Hippocampal formation (tissue), 2 donors: ENCODE measurements around the gene CDC25A.
A peak's percentile ranks its signal among the peaks of the same experiment; 100 is the strongest.
"Not testable (repeated sequence)": the region's sequence is repeated elsewhere in the genome, so short reads cannot be mapped to it uniquely, and the experiment has no call there.

Experiments used
- DNase-seq, 2 donors: peaks; one replicate each; lab custom pipeline; 2025; lab: John Stamatoyannopoulos, UW

CDC25A gene

GRCh38 chr3:48188266-48189201 lies at the start of gene CDC25A:
Gene CDC25A (minus strand): TSS chr3:48188417. CDS start chr3:48187947, 470 bp downstream.
- DNase-seq, result peak; percentile 95 to 99

- DNase-seq, result no peak
Measured at GRCh38 chr3:48236531-48236930, 48.3 kb upstream of the CDC25A start.

- DNase-seq, result no peak
Measured at GRCh38 chr3:48233542-48233941, 45.3 kb upstream of the CDC25A start.

- DNase-seq, result peak; percentile 75 to 81
Measured at GRCh38 chr3:48232734-48233133, 44.5 kb upstream of the CDC25A start.

DNA sequence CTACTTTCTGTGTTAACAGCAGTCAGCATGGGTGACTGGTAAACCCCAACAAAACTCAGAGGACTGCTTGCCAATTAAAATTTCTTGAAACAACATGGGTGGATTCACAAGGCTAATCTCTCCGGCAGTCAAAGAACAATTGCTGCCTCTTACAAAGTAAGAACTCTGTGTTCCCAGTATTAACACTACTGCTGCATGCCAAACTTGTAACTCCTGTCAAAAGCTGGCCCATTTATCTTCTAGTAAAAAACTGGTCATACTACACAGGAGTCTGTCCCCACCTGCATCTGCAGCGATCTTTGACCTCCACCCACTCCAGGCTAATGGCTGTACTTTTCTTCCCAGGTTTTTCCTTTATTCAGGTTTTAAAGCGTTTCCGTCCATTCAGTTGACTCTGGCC lies 44.0 kb upstream of the CDC25A start:
- no peak for DNase-seq

- no peak for DNase-seq
Measured at GRCh38 chr3:48226939-48227338, 38.7 kb upstream of the CDC25A start.

- DNase-seq, result no peak
Measured at GRCh38 chr3:48225587-48225986, 37.4 kb upstream of the CDC25A start.

GRCh38 chr3:48222616-48223513 lies 34.6 kb upstream of the CDC25A start, which contains the start of gene CAMP:
Gene CAMP (plus strand): TSS chr3:48223495. CDS start chr3:48223512, 17 bp downstream.
- DNase-seq, result peak in 1 of 2 donors; percentile 7

GRCh38 chr3:48220746-48221145 lies 32.5 kb upstream of the CDC25A start:
- DNase-seq, result no peak

GRCh38 chr3:48219543-48219942 lies 31.3 kb upstream of the CDC25A start:
- no peak for DNase-seq

DNA sequence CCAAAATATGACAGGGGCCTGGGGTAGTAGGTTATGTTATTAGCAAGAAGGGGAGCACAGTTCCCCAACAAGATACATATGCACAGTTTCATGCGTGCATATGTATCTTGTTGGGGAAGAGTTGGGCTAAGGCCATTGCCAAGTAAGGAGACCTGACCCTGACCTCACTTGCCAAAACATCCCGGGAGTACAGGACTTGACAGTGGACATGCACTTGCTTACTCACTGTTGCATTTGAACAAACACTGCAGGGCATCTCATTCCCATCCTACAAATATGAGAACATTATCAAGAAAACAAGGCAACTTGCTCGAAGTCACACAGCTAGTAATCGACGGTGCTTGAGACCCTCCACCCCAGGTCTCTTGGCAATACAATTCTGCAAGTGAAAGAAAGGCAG lies 30.3 kb upstream of the CDC25A start:
- no peak for DNase-seq

GRCh38 chr3:48217449-48217848 lies 29.2 kb upstream of the CDC25A start:
- no peak for DNase-seq

DNA sequence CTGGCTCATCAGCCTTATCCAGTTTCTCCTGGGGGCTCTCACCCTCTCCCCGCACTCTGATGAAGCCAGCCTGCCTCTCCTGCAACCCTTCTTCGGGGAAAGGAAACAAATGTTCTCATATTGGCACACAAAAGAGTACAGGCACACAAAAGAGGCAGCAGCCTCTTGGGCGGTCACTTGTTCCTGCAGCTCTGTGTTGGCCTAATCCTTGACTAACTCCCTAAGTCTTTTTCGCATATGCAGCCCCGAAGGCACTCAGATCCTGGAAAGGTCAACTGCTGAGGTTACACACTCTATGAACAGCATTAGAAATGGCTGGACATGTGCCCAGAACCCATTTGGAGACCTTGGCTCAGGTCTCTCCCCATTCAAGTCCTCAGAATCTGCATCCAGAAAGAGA lies 27.7 kb upstream of the CDC25A start:
- peak; percentile 9 to 13 for DNase-seq

- DNase-seq, result no peak
Measured at GRCh38 chr3:48215466-48215865, 27.2 kb upstream of the CDC25A start.

- no peak for DNase-seq
Measured at GRCh38 chr3:48215019-48215418, 26.8 kb upstream of the CDC25A start.

DNA sequence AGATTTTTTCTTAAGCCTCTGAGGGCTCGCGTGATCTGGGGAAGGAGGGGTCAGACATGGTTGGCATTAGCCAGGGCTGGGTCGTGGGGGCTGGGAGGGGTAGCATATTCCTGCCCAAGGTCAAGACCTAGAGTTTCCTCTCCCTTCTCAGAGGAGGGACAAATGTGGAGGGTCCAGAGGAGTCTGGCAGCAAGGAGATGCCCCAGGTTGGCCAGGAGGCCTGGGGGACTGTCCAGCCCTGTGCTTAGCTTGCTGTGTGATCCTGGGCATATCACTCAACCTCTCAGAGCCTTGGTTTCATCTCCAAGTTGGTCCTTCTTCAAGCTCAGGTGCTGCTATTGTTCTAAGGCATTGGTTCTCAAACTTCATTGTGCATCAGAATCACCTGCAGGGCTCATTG lies 26.0 kb upstream of the CDC25A start:
- DNase-seq, result no peak

DNA sequence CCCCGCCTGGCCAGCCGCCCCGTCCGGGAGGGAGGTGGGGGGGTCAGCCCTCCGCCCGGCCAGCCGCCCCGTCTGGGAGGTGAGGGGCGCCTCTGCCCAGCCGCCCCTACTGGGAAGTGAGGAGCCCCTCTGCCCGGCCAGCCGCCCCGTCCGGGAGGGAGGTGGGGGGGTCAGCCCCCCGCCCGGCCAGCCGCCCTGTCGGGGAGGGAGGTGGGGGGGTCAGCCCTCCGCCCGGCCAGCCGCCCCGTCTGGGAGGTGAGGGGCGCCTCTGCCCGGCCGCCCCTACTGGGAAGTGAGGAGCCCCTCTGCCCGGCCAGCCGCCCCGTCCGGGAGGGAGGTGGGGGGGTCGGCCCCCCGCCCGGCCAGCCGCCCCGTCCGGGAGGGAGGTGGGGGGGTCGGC lies 23.6 kb upstream of the CDC25A start:
- DNase-seq, result not testable (repeated sequence)

- not testable (repeated sequence) for DNase-seq
Measured at GRCh38 chr3:48210534-48210933, 22.3 kb upstream of the CDC25A start.

GRCh38 chr3:48209445-48209844 lies 21.2 kb upstream of the CDC25A start:
- no peak for DNase-seq

DNA sequence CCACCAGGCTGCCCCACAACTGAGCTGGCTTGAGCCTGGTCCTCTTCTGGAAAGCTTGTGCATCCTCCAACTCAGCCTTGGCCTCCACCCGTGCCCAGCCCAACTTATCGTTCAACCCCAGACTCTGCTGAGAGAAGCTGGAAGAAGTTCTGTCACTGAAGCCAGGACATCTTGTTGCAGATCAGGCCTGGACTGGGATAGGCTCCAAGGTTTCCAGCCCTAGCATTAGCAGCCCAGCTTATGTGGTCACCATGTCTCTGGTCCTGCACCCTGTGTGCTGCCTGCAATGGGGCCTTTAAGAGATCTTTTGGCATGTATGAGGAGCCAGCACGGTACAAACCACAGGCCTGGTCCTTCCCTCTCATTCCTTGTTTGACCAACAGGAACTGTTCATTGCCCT lies 19.9 kb upstream of the CDC25A start:
- no peak for DNase-seq

DNA sequence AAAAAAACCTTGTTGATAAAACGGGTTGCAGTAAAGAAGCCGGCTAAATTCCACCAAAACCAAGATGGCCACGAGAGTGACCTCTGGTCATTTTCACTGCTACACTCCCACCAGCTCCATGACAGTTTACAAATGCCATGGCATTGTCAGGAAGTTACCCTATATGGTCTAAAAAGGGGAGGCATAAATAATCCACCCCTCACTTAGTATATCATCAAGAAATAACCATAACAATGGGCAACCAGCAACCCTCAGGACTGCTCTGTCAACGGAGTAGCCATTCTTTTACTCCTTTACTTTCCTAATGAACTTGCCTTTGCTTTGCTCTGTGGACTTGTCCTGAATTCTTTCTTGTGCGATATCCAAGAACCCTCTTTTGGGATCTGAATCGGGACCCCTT lies 14.4 kb upstream of the CDC25A start:
- DNase-seq, result no peak

DNA sequence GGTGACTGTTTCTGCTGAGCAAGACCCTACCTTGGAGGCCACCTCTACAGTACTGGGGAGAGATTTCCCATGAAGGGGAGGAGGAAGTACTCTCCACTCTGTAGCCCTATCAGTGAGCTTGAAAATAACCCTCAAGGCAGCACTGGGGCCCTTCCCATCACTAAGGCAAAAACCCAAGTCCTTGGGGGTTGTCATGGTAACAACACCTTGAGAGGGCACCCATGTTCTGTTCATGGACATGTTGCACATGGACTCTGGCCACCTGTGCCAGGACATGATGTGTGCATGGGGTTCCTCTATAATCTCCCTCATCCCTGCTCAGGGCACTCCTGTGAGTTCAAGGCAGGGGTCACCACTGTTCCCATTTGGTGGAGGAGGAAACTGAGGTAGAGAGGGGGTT lies 10.9 kb upstream of the CDC25A start:
- DNase-seq, result no peak

DNA sequence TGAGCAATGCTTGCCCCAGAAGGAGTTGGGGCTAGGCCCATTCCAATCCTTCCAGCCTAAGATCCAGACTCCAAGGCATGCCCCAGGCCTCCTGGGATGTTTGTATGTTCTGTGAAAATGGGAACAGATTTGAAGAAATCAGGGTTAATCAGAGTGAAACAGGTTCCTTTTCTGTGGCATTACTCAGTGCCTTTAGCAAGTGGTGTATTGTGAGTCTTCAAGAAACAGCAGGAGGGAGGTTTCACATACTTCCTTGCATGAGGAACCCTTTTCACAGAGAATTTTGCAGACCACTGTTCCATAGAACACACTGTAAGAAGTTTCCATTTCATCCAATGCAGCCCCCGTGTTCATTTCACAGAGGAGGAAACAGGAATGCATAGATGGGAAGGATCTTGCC lies 8.4 kb upstream of the CDC25A start:
- no peak for DNase-seq
